ENCODE measurements around the gene CFAP45.

The CFAP45 gene

DNA sequence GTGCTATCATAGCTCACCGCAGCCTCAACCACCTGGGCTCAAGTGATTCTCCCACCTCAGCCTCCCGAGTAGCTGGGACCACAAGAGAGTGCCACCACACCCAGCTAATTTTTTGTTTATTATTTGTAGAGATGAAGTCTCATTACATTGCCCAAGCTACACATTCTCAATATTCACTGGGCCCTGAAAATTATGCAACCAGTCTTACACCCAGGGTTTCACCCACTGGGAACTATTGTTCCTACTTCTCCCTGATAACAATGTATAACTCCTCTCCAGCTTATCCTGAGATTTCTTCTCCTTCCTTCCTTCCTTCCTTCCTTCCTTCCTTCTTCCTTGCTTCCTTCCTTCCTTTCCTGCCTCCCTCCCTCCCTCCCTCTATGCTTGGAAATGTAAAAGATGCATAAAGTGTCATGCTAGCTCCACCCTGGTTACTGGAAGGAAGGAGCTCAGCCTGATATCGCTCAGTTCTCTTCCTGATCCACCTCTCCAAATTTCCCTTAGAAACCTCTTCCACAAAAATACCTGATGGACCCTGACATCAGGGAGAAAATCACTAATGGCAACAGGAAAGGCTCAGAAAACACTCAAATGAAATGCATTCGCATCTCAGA lies 26.3 kb downstream of the CFAP45 start:
- DNase-seq: no peak

DNA sequence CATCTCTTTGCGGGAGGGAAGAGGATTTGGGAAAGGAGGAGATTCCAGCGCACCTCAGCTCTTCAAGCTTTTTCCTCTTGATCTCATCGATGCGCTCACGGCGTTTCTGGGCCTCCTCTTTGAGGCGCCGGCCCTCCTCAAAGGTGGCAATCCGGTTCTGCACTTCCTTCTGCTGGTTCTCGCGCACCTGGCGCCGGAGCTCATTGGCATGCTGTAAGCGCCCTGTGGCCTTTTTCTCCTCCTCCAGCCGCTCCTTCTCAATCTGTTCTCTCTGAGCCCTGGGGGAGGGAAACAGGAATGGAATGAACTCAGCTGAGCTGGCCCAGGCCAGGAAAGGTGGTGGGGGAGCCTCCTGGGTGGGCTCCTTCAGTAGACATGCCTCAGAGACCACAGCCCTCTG lies 27.1 kb downstream of the CFAP45 start:
- DNase-seq: no peak

DNA sequence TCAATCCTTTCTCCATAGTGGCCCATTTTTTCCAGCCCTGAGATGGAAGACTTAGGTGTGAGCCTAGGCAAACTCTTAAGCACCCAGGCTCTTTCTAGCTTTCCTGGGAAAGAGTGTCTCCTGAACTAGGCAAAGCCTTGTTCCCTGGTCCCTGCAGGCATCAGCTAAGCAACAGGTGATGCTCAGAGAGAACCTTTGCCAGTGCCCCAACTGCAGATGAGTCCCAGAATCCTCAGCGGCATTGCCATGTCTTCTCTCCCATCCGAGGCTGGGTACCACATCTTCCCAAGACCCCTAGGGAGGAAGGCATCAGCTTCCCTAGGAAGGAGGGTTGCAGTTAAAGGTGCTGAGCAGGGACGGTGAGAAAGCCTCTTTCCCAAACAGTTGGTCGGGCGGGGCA lies 29.3 kb downstream of the CFAP45 start:
- no peak for DNase-seq

DNA sequence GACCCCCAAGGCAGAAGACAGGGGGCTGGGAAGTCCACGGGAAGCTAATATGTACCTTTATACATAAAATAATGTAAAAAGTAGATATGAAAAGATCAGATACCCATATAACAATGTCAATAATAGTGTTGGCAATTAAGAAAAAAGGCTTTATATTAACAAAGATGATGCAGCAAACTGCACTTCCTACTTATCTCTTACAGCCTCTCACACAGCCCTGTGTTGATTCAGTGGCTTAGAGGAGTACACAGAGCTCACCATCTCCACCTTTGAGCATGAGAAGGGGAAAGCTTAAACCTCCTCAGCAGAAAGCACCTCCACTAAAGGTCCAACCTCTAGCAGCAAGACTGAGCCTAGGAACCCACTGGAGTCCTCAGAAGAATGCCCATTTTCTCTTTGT lies 30.4 kb downstream of the CFAP45 start:
- DNase-seq: no peak

DNA sequence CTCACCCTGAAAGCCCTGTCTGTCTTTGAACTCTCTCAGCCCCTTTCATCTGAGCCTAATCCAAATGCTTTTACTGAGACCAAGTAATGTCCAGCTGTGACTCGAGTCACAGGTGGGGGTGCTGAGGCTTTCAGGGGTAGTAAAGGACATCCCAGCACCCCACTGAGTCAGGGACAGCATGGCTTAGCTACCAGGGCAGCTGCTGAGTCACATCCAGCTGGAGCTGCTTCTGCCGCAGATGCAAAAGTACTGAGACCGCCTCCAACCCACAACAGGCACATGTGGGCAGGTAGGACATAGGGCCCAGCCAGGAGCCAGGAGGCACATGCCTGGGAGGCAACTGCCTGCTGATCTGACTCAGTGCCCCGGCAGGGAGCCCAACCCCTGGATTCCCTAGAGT lies 30.8 kb downstream of the CFAP45 start:
- no peak for DNase-seq

DNA sequence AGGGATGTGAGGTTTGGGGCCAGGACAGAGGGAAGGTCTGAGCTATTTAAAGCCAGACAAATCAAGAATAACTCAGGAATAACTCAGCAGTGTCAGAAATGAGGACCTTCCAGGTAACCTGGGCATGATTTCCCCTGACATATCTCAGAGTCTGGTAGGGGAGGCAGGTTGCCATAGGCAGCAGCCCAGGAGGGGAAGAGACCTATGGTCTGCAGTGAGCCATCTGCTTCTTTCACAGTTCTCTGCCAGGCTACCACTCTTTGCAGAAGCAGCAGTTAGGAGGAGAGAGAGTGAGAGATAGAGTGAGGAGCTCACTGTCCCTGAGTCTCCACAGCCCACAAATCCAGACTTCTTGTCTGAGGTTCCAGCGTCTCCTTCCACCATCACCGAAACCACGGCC lies 31.2 kb downstream of the CFAP45 start:
- DNase-seq: no peak

DNA sequence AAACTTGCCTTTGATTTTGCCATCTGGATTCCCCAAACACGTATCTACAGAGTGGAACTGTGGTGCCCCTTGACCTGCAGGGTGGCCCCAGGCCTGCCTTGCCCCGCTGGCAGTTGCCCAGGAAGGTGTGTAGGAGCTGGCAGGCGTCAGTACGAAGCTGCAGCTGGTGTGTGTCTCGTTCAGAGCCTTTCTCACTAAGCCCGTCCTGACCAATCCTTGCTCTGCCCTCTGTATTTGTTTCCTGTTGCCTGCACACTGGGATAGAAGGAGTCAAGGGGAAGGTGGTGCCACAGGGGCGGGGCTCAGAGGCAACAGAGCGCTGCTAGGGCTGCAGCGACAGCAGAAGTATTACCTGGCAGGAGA lies 32.3 kb downstream of the CFAP45 start:
- no peak for DNase-seq

DNA sequence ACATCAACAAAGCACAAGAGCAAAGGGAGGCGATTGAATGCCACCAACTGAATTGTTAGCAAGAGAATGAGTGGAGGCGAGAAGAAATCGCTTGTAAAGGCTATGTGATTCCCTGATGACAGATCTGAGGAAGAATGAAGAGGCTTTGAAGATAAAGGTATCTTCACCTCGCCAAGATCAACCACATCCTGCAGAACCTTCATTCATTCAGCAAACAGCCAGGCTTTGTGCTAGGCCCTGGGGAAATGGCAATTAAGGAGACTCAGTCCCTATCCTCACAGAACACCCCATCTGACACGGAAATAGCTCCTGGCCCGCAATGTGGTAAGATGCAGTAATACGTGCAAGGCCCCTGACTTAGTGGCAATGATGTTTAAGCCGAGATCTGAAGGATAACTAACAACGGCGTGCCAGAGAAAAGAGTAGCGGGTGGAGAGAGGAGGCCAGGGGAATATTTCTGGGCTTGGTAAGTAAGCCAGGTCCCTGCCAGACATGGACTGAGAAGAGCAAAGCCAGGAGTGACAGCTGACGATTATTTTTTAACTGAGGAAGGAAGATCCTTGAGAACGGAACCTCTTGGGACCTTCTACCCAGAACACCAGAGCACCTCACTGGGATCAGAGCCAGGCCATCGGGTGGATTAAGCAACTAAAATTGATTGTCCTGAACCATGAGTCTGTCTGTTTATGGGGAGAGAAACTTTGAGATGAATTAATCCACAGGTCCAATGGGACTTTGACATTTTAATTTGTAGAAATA lies 32.9 kb downstream of the CFAP45 start:
- no peak for DNase-seq

DNA sequence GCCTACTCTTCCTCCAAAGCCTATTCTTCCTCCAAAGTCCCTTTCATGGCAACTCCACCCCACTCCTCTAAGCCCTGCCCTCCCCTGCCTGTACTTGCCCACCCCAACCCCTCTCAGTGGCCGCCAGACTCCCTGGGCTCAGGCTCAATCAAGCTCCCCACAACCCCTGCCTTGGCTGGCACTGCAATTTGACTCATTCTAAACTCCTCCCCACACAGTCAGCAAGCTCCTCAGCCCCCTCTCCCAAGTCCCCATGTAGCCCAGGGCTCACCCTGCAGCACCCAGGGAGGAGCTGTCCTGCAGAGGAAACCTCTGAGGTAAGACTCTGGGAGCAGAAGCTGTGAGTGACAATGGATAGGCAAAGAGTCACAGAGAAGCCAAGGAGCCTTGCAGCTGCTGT lies 33.9 kb downstream of the CFAP45 start:
- DNase-seq: no peak

DNA sequence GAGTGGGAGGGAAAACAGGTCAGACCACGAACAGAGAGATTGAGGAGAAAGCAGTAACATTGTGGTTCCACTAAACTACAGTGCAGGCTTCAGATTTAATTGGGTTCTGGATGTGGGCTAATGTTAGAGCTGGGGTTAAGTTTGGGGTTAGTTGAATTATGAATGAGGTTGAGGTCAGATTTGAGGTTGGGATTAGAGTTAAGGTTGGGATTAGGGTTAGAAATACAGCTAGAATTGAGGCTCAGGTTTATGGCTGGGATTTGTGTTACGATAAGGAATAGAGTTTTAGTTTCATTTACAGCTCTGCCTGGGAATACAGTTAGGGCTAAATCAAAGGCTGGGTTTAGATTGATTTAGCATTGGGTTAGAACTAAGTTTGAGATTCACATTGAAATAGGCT lies 35.7 kb downstream of the CFAP45 start:
- no peak for DNase-seq

DNA sequence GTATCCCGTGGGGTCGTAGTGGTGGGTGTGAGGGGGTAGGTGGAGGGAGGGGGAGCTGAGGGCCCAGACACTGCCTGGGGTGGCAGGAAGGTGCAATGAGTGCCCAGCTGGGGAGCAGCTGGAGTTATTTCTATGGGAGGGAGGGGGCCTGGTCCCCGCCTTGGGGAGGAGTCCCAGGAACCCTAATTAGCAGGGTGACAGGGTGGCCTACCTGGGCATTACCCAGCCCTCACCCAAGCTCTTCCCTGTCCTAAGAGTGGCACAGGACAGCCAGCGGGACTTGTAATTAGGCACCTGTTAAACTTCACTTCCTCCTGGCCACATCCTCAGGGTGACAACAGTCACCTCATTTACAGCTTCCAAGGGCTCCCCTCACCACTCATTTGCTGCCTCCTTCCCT lies 37.4 kb downstream of the CFAP45 start, which contains the start of gene VSIG8:
Gene VSIG8 (minus strand): TSS at position 101 of the 400 bp plus-strand sequence. CDS start 136 bp downstream, outside the sequence.
- DNase-seq: no peak

DNA sequence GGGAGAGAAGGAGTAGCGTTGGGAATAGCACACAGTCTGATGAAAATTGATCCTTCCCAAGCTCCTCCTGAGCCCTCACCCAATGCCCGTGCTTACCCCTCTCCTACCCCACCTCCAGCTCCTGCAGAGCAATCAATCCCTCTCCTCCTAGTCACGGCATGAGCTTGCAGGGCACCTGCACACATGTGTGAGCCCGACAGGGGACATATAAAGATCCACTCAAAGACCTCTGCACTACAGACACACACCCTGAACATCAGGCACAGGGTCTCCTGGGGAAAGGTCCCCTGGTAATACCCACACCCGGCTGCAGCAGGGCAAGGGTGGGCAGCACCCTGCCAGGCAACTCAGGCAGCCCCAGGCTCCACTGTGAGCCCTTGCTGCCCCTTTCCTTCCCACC lies 37.9 kb downstream of the CFAP45 start:
- no peak for DNase-seq

DNA sequence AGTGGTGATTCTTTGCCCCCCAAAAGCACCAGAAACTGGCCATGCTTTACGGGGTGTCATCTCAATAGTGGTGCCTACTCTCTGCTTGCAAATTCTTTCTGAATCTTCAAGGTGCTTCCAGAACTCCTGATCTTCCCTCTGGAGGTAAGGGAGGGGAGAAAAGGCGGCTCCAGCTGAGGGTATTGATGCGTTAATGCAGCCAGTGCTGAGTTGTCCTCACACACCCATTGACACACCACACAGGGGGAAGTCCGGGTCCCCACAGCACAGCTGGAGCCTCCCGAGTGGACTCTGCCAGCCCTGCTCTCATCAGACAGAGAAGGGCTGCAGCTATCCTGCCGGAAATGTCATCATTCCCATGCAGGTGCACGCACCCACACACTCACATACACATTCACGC lies 38.7 kb downstream of the CFAP45 start:
- DNase-seq: no peak

DNA sequence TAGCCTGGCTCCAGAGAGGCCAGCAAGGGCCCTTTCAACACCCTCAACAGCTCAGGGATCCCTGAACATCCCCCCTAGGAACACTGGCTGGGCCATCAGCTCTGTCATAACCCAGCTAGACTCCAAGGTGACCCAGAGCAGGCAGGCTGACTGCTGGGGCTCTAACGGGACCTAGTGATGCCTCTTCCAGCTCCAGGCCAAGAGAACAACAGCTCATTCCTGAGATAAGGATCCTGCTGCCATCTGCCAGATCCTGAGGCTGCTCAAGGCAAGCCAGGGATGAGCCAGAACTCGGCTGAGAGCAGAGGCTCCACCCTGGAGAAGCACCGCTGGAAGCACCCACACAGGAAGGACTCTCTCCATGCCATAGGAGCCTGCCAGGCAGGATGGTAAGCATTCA lies 39.5 kb downstream of the CFAP45 start:
- no peak for DNase-seq

DNA sequence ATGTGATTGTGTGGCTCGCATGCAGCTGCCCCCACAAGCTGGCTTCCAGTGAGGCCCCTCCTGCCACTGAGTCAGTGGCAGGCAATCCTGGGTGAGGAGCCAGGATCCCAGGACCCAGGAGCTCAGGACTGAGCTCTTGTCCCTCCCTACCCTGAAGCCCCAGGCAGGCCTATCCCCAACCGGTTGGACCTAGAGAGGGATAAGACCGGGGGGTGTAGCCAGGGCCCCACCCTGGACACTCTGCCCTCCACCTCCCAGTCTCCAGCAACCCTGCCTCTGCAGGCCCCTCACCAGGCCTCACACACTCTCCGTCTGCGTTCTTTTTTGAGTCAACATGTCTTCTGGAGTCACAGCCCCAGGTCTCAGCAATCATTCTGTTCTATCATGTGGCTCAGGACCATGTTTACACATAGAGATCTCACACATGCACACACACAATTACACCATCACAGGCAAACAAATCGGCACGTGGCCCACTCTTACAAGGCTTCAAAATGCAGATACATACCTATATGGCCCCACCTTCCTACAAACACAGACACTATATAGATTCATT lies 40.1 kb downstream of the CFAP45 start:
- DNase-seq: no peak

DNA sequence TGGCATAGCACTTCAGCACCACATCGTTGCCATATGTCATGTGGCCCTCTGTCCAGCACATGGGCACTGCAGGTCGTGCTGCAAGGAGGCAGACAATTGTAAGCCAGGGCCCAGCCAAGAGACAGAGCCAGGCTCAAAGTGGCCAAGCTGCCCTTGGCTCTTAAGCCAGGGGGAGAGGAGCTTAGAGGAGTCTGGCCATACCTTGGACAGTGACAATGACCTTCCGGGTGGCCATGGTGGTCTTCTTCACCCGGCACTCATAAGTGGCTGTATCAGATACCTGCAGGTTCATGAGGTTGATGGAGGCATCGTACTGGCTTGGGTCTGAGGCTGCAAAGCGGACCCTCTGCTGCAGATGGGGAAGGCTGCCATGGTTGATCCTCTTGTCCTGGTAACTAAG lies 42.1 kb downstream of the CFAP45 start:
- no peak for DNase-seq

DNA sequence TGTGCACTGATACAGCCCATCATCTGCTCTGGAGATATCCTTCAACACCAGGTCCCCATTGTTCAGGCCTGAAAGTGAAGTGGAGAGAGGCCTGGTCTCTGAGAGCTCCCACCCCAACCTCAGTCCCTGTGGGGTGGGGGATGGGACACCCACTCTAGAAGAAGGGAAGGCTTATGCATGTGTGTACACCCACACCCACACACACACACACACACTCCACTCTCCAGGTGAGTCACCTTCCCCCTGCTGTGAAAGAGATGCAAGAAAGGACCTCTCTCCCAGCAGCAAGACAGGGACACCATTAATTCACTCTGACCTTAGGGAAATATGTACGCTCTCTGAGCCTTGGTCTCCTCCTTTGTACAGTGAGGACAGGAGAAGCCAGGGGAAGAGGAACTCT lies 43.4 kb downstream of the CFAP45 start:
- no peak for DNase-seq

DNA sequence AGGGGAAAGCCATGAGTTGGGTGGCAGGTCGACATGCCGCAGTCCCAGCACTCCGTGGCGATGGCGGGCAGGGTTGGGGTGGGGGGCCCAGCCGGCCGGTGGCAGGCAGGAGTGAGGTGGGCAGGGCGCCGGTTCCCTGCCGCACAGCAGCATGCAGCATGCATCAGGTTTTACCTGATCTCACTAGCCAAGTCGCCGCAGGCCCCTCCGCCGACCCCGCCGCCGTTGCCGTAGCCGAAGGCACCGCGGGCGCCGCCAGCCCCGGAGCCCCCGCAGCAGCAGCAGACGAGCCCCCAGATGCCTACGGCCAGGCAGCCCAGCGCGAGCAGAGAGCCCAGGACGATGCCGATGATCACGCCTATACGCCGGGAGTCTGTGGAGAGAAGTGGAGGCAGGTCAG lies 44.3 kb downstream of the CFAP45 start:
- no peak for DNase-seq

DNA sequence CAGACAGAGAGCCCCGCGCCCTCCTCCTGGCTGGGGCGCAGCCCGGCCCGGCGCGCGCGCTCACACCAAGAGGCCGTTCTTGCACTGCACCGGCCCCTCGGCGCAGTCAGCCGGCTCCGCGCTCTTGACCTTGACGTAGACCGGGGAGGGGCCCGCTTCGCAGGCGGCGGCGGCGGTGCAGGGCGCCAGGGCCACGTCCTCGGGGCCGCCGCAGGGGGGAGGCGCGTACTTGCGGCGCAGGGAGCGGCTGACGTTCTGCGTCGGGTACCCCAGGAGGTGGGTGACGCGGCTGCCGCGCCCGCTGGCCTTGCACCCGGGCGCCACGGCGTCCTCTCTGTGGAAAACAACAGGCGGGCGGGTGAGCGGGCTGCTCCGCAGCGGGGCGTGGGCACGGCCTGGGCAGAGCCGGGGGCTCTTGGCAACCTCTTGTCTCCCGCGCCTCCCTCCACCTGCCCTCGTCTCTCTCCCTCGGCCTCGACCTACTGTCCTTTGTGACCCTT lies 45.2 kb downstream of the CFAP45 start:
- peak; percentile 17 for DNase-seq

DNA sequence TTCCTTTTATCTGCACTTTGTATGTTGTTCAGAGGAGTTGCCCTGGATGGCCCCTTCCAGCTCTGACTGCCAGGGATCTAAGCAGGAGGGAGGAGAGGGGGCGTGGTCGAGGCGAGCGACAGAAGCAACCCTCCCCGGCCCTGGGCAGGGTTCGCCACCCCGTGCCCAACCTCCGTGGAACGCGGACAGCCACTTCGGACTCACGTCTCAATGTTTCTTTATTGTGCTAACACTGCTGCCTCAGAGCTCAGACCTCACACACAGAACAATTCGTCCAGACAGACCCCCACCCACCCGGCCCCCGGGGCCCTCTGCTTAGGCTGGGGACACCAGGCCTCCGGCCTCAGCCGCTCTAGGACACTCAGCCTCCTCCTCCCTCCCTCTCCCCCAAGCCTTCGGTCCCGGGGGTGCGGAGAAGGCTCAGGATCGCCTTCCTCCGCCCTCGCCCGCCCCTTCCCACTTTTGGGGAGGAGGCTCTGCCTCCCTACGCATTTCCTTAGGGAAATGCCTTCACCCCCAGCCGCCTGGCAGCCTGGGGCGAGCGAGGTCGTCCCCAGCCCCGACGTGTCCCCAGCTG lies 45.8 kb downstream of the CFAP45 start:
- DNase-seq: no peak

DNA sequence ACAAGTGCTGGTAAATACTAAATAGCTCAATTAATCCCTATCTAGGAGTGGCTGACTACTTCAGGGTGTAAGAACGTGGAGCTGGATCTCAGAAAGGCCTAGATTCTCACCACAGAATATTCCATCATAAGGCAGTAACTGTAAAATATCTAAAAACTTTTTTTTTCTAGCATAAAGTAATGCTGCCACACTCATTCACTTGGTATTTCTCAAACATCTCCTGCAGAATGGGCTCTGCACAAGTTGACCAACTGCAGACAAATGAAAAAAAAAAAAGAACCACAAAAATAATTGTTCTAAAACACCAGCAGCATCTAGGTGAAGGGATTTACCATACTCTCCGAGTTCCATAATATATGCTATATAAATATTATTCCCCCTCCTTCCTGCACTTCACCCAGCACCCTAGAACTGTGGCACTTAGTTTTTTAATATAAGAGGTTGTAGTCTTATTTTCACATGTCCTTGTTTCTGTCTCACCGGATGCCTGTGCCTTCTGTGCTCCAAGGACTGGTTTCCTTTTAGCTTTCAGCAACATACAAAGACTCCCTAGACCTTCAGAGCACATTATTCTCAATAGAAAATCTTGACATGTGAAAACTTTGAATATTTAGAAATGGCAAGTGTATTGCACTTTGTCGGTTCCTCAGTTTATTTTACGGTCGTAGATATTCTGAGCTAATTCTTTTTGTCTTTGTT lies 46.4 kb downstream of the CFAP45 start:
- DNase-seq: no peak

DNA sequence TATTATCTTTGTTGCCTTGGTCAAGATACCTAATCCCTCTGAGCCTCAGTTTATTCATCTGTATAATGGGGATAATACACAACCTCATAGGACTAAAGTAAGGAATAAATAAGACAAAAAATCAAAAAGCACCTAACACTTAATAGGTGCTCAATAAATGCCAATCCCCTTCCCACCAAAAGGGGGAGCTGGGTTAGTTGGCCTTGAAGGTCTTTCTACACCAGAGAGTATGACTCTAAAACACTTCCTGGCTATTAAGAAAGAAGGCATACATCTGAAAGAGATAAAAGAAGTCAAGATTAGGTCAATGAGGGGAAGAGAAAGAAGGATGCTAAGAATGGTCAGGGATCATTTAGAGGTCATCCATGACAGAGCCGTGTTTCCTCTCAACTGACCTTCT lies 48.6 kb downstream of the CFAP45 start:
- DNase-seq: no peak

DNA sequence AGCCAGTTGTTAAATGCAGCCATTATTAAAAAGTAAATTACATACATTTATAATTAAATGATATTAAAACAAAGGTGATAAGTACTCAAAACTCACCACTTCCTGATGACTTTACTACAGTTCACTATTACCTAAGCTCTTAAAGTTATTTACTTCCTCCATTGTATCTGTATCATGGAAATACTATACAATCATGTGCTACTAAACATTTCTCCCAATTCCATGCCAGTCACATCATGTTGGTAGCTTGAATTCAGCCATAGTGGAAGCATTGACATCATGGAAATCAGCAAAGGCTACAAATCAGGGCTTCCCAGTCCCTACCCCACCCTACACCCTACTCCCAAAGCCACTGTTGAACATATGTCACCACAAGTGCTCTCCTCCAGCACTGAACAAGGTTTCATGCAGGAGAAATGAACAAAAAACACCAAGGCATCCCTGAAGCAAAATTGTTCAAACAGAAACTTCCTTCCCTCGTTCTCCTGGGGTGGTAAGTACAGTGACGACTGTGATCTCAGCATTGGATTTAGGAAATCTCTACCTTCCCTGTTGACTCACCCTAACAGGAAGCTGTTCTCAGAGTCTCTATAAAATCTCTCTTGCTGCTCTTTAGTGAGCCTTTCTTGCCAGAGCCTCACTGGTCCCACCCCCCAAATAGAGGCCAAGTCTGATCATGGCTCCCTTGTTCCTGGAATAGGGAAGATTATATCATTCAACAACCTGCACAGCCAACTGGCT lies 50.2 kb downstream of the CFAP45 start:
- no peak for DNase-seq
